ENCODE measurements around the gene C5orf58. TPM values are rescaled to one million over a fixed set of nuclear protein-coding genes. Genes with fewer than 3 reads are reported as not detected.
"Not testable (repeated sequence)": the region's sequence is repeated elsewhere in the genome, so short reads cannot be mapped to it uniquely, and the experiment has no call there.

Gene C5orf58
- total RNA-seq, 1 donor = not detected

- H3K4me1 ChIP-seq (ENCODE audit: insufficient read depth, low read length) = no peaks in the 10 kb centered on the region
- no peaks in the 10 kb centered on the region for H3K79me2 ChIP-seq (ENCODE audit: insufficient read depth, low read length)
Measured at GRCh38 chr5:170247363-170247762, 14.6 kb downstream of the C5orf58 start.

GRCh38 chr5:170248172-170248930 is 15.6 kb downstream of the C5orf58 start:
- Histone ChIP-seq H3K79me2 (ENCODE audit: insufficient read depth, low read length) (no peaks in the 10 kb centered on the region), H3K4me1 (ENCODE audit: insufficient read depth, low read length) (no peaks in the 10 kb centered on the region), H3K4me2 (ENCODE audit: insufficient read depth, low read length) (no peak overlapping the region), H3K4me3 (ENCODE audit: insufficient read depth, low read length) (no peak overlapping the region), H2AFZ (ENCODE audit: low read length) (no peak overlapping the region), H3K27me3 (ENCODE audit: insufficient read depth, low read length) (peaks cover 19% of the 10 kb centered on the region), H3K36me3 (ENCODE audit: insufficient read depth, low read length) (no peaks in the 10 kb centered on the region), H3K27ac (ENCODE audit: low read depth, low read length) (no peak overlapping the region), H3K9me3 (ENCODE audit: low read depth, low read length) (no peaks in the 10 kb centered on the region), H4K20me1 (ENCODE audit: insufficient read depth, low read length) (no peaks in the 10 kb centered on the region)
- no peak for DNase-seq (ENCODE audit: insufficient read length, low spot score, missing footprints)
- no peak for TF ChIP-seq CTCF (IDR thresholded peaks at IDR 0.05; ENCODE audit: extremely low read depth, low read depth, low read length)

More at GRCh38 chr5:170247363-170247762, 14.6 kb downstream of the C5orf58 start:
- DNase-seq (ENCODE audit: insufficient read length, low spot score, missing footprints) = no peak
- no peaks in the 10 kb centered on the region for H3K9me3 ChIP-seq (ENCODE audit: low read depth, low read length)
- no peak overlapping the region for H3K27ac ChIP-seq (ENCODE audit: low read depth, low read length)
- no peak for TF ChIP-seq CTCF (IDR thresholded peaks at IDR 0.05; ENCODE audit: extremely low read depth, low read depth, low read length)
- H2AFZ ChIP-seq (ENCODE audit: low read length) = no peak overlapping the region
- no peaks in the 10 kb centered on the region for H4K20me1 ChIP-seq (ENCODE audit: insufficient read depth, low read length)
- no peaks in the 10 kb centered on the region for H3K36me3 ChIP-seq (ENCODE audit: insufficient read depth, low read length)
- no peak overlapping the region for H3K4me3 ChIP-seq (ENCODE audit: insufficient read depth, low read length)
- no peak overlapping the region for H3K4me2 ChIP-seq (ENCODE audit: insufficient read depth, low read length)
- H3K27me3 ChIP-seq (ENCODE audit: insufficient read depth, low read length) = peaks cover 14% of the 10 kb centered on the region

GRCh38 chr5:170248931-170249227 is 16.1 kb downstream of the C5orf58 start:
- not testable (repeated sequence) for H3K4me2 ChIP-seq (ENCODE audit: insufficient read depth, low read length); H3K79me2 ChIP-seq (ENCODE audit: insufficient read depth, low read length); H3K4me1 ChIP-seq (ENCODE audit: insufficient read depth, low read length); DNase-seq (ENCODE audit: insufficient read length, low spot score, missing footprints); H3K27ac ChIP-seq (ENCODE audit: low read depth, low read length); H2AFZ ChIP-seq (ENCODE audit: low read length); H3K9me3 ChIP-seq (ENCODE audit: low read depth, low read length); H4K20me1 ChIP-seq (ENCODE audit: insufficient read depth, low read length); H3K36me3 ChIP-seq (ENCODE audit: insufficient read depth, low read length); H3K4me3 ChIP-seq (ENCODE audit: insufficient read depth, low read length)
- peaks cover 25% of the 10 kb centered on the region for H3K27me3 ChIP-seq (ENCODE audit: insufficient read depth, low read length)

- Histone ChIP-seq H3K4me1 (ENCODE audit: insufficient read depth, low read length) (no peaks in the 10 kb centered on the region), H3K79me2 (ENCODE audit: insufficient read depth, low read length) (no peaks in the 10 kb centered on the region), H3K4me3 (ENCODE audit: insufficient read depth, low read length) (no peak overlapping the region), H3K9me3 (ENCODE audit: low read depth, low read length) (no peaks in the 10 kb centered on the region), H3K27ac (ENCODE audit: low read depth, low read length) (no peak overlapping the region), H3K27me3 (ENCODE audit: insufficient read depth, low read length) (peaks cover 29% of the 10 kb centered on the region), H2AFZ (ENCODE audit: low read length) (no peak overlapping the region), H3K4me2 (ENCODE audit: insufficient read depth, low read length) (no peak overlapping the region), H4K20me1 (ENCODE audit: insufficient read depth, low read length) (no peaks in the 10 kb centered on the region), H3K36me3 (ENCODE audit: insufficient read depth, low read length) (no peaks in the 10 kb centered on the region)
- no peak for TF ChIP-seq CTCF (IDR thresholded peaks at IDR 0.05; ENCODE audit: extremely low read depth, low read depth, low read length)
- no peak for DNase-seq (ENCODE audit: insufficient read length, low spot score, missing footprints)
Measured at GRCh38 chr5:170249355-170249754, 16.6 kb downstream of the C5orf58 start.
